GM08714 (cell line): Measurements from ENCODE around the gene TSR1.

ENCODE experiments used
- H3K4me3 ChIP-seq: fragments of 200-500 bp; sonication (Bioruptor generic); 2 replicates; pipeline ENCODE4 v1.5.1; 2014; ENCODE audit warnings: mild to moderate bottlenecking, low read length, inconsistent platforms
- ZNF274 ChIP-seq: IDR thresholded peaks from 2 replicates; pipeline ENCODE4 v1.6.1; 2012; ENCODE audit warnings: mild to moderate bottlenecking, low read depth, low read length

TSR1 gene

GRCh38 chr17:2362016-2362415, 25.8 kb upstream of the TSR1 start:
- H3K4me3 ChIP-seq, result no peak overlapping the region
- no peak for TF ChIP-seq ZNF274

GRCh38 chr17:2361010-2361760, 24.9 kb upstream of the TSR1 start:
- no peak overlapping the region for H3K4me3 ChIP-seq
- TF ChIP-seq ZNF274, result no peak

- TF ChIP-seq ZNF274, result no peak
- no peak overlapping the region for H3K4me3 ChIP-seq
Measured at GRCh38 chr17:2357931-2358434, 21.7 kb upstream of the TSR1 start.

DNA sequence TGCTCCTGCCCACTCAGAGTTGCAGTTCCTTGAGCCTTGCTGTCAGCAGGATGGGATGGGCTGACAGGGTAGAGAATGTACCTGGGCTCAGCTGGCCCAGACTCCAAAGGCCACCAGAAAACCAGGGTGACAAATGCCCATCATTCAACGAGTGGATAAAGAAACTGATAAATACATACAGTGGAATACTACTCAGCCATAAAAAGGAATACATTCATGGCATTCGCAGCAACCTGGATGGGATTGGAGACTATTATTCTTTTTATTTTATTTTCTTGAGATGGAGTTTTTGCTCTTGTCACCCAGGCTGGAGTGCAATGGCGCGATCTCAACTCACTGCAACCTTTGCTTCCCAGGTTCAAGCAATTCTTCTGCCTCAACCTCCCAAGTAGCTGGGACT, 21.0 kb upstream of the TSR1 start:
- no peak overlapping the region for H3K4me3 ChIP-seq
- no peak for TF ChIP-seq ZNF274

GRCh38 chr17:2354311-2354710, 18.1 kb upstream of the TSR1 start:
- H3K4me3 ChIP-seq, result no peak overlapping the region
- TF ChIP-seq ZNF274, result no peak

- no peak overlapping the region for H3K4me3 ChIP-seq
Measured at GRCh38 chr17:2351269-2351668, 15.0 kb upstream of the TSR1 start.

DNA sequence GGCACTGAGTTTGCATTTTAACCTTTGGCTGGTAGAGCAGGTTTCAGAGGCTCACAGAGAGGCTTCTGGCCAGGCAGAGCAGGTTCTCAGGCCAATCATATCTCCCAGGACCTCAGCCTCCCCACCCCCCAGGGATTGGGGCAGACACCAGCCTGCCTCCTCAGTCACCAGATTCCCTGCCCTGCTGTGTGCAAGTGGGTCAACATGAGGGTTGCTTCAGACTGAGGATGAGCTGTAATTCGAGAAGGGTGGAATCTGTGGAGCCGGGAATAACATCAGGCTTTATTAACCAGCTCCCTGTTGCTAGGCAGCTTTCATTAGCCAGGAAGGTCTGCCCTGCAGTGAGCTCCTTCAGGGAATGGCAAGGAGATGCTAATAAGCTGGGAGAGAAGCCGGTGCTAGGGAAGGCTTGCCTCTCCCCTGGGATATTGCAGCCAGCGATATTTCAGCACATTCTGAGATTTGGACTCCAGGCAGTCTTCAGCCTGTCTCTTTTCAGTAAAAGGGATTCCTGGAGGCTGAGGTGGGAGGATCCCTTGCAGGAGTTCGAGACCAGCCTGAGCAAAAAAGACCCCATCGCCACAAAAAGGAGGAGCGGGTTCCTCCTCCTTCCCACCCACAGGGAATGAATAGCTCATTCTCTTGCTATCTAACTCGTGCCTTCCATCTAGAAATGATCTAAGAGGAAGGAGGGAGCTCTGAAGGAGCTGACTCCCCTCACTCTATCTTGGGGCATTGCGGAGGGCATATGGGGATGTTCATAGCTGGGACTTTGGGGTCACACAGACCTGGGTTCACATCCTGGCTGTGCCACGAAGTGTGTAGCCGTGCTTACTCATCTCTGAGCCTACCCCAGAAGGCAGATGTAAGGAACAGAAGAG, 11.8 kb upstream of the TSR1 start:
- no peak overlapping the region for H3K4me3 ChIP-seq
- no peak for TF ChIP-seq ZNF274

More at GRCh38 chr17:2351269-2351668, 15.0 kb upstream of the TSR1 start:
- TF ChIP-seq ZNF274, result no peak

DNA sequence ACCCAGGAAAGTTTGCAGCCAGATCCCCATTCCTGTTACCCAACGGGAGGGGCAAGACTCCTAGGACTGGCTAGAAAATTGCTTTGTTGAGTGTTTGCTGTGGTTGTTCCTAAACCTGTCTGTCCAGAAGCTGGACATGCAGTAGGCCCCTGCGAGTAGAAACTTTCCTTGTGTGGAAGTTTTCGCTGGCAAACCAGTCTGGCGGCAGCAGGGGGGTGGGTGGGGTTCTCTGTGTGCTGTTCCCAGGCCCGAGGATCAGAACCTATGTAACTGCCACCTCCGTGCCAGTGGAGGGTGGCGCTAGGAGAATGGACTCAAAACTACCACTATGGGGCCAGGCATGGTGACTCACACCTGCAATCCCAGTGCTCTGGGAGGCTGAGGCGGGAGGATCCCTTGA, 10.2 kb upstream of the TSR1 start:
- TF ChIP-seq ZNF274, result no peak
- H3K4me3 ChIP-seq, result no peak overlapping the region

GRCh38 chr17:2344528-2344927, 8.3 kb upstream of the TSR1 start:
- TF ChIP-seq ZNF274, result no peak
- H3K4me3 ChIP-seq, result no peak overlapping the region

DNA sequence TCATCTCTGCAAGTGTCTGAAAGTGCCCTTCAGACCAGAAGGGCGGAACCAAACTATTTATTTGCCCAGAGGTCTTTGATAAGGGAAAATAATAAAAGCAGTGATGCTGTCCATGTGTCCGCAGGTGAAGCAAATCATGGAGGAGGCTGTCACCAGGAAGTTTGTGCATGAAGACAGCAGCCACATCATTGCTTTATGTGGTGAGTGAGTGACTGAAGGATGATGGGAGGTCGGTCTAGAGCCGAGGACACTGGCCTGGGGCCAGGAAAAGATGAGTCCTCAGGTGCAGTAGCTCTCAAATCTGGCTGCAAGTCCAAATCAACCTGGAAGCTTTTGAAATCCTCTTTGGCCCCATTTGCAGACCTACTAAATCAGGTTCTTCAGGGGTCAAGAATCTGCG, 7.2 kb upstream of the TSR1 start:
- no peak overlapping the region for H3K4me3 ChIP-seq
- TF ChIP-seq ZNF274, result no peak

DNA sequence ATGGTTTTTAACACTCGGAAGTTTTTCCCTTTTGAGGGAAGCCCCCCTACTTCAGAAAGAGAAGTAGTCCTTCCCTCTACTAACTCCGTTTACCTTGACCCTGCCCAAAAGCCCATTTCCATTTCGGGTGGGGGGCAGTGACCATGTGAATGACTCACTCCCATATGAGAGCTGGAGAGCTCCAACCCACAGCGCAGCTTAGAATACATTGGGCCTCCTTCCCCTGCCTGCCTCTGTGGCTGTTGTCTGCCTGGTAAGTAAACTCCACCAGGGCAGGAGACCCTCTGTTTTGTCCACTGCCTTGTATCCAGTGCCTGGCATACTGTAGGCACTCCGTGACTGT, 2.0 kb upstream of the TSR1 start:
- no peak for TF ChIP-seq ZNF274
- peak overlapping the region; percentile 93 for H3K4me3 ChIP-seq

DNA sequence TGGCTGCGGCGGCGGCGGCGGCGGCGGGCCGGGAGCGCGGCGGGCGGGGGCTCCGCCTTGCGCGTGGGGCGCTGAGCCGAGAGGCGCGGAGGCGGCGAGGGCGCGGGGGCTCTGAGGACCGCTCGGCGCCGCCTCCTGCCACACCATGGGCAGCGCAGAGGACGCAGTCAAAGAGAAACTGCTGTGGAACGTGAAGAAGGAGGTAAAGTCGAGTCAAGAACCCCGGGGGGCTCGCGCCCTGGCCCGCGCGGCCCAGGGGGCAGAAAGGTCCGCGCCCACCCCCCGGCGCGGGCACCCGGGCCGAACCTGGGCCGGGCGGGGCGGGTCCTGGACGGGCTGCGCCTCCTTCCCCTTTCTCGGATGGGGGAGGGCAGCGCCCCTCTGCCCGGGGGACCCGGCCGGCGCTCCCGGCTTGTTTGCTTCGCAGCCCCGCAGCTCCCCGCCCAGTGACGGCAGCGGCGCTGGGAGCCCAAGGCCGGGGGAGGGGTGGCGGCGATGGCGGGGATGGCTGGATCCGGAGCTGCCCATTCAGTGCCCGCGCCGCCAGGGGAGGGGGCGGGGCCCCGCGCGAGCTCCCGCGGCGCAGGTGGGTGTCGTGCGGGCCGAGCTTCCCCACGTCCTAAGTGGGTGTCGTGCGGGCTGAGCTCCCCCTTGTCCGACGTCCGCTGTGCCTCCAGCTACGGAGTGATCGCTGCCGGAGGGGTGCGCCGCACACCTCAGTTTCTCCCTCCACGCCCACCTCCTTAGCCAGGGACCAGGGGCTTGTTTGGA, 1.5 kb upstream of the TSR1 start:
- TF ChIP-seq ZNF274, result no peak
- peak overlapping the region; percentile 93 for H3K4me3 ChIP-seq

DNA sequence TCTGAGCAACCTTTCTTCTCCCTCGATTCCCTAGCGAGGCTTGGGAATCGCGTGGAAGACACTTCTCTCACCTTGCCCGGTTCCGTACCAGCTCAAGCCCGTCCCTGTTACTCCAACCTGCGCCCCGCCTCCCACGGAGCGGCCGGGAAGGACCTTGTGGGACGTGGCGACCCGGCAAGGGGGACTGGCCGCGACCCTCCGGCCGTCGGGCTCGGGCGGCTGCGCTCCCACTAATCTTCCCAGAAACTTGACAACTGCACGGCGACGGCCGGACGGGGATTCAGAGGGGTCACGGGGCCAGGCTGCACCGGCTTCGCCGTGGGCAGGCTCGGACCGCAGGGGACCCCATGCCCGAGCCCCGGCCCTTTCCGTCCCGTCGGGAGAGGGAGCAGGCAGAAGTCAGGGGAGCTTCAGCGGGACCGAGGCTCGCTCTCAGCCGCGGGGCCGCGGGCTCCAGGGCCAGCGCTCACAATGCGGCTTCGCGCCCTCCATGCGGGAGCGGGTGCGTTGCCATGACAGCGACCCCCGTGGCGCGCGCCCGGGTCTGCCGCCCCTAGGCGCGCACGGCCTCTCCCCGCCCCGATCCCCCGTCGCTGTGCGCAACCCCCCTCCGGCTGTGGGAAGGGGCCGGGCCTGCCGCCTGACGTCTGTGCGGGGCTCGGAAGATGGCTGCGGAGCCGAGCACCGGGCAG, 741 bp upstream of the TSR1 start, which contains the start of gene SGSM2:
Gene SGSM2 (plus strand): TSS at position 650 of the 692 bp plus-strand sequence. CDS start 188 bp downstream, outside the sequence.
- TF ChIP-seq ZNF274, result no peak
- H3K4me3 ChIP-seq, result peak within 1 kb of the TSS; percentile 93

GRCh38 chr17:2335726-2336214, 487 bp downstream of the TSR1 start:
- peak overlapping the region; percentile 93 for H3K4me3 ChIP-seq
- TF ChIP-seq ZNF274, result no peak
